Activated CD8-positive, alpha-beta memory T cell treated with anti-CD3 and anti-CD28 coated beads, Interleukin-2, amount 50 U/mL, for 1 hour (primary cell): ENCODE results near the gene SRRM5.
"Not testable (repeated sequence)": the region's sequence is repeated elsewhere in the genome, so short reads cannot be mapped to it uniquely, and the experiment has no call there.

Experiments
- DNase-seq: peaks from one replicate; pipeline ENCODE4 v3.0.0-alpha.2; 2020; ENCODE audit errors: extremely low read depth

SRRM5 gene, protein sequence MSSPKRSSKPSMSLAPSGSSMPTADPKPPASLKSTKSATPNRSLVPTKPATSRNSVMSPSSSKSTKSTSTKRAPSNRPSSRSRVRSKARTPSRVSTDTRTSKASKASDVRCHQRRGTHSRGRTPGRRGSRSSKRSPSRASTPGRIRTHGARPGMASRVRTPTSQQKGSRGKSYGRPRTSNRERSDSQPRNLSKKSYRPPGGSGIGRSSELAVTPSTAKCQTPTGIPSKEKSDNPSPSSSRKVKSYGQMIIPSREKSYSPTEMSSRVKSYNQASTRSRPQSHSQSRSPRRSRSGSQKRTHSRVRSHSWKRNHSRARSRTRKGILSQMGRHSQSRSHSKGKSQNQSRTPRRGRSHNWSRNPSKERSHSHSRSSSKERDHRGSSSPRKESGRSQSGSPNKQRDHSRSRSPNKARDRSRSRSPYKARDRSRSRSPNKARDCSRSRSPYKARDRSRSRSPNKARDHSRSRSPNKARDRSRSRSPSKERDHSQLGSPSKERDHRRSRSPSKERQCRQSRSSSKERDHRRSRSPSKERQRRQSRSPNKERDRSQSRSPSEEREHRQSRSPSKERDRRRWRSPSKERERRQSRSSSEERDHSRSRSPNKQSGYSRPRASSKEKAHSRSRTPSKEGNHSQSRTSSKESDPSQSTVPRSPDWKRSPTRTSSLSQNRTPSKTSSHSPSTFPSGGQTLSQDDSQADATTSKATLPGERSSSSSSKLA

DNA sequence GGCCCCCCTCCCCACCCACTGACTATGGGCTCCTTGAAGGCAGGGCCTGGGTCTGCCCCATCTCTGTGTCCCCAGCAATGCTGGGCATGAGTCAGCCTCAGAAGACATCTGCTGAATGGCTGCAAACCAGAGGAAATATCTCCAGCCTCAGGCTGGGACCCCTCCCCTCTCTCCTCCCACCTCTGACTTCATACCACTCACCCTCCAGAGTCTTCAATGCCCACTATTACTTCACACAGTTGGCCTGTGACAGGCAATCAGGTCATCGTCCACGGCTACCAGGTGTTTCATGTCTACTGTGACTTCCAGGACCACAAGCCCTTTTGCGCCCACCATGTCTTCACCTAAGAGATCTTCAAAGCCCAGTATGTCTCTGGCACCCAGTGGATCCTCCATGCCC is at the start of gene SRRM5:
SRRM5 (plus strand) TSS at position 301 of the 400 bp plus-strand sequence; CDS start at position 335, 34 bp downstream.
- no peak for DNase-seq

DNA sequence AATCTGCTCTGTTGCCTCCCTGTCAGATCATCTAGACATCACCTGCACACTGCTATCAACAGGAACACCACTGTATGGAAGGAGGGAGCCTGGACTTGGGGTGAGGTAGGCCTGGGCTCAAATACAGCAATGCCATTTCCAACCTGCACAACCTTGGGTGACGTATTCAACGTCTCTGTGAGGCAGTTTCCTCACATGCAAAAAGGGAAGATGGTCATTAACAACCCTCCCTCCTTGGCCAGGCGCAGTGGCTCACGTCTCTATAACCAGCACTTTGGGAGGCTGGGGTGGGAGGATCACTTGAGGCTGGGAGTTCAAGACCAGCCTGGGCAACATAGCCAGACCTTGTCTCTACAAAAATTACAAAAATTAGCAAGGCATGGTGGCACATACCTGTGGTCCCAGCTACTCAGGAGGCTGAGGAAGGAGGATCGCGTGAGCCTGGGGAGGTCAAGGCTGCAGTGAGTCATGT is 49.6 kb upstream of the SRRM5 start:
- DNase-seq, result no peak

DNA sequence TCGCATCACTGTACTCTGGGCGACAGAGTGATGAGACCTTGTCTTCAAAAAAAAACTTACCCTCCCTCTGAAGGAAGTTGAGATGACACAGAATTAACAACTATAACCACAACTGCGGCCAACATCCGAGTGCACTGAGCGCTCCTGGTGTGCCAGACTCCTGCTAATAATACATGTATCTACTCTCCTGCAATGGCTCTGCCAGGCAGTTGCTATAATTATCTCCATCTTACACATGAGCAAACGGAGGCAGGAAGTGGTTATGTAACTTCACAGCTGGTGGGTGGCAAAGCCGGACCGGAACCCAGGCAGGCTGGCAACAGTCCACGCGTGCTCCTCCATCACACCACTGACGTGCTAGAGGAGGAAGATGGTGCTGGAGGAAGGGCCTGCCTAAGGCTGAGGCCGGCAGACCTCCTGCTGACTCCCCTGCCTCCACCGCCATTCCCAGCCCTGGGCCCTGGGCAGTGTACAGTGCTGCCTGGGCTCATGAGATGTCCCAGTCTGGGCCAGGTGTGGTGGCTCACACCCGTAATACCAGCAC is 49.1 kb upstream of the SRRM5 start:
- DNase-seq, result peak; percentile 69

DNA sequence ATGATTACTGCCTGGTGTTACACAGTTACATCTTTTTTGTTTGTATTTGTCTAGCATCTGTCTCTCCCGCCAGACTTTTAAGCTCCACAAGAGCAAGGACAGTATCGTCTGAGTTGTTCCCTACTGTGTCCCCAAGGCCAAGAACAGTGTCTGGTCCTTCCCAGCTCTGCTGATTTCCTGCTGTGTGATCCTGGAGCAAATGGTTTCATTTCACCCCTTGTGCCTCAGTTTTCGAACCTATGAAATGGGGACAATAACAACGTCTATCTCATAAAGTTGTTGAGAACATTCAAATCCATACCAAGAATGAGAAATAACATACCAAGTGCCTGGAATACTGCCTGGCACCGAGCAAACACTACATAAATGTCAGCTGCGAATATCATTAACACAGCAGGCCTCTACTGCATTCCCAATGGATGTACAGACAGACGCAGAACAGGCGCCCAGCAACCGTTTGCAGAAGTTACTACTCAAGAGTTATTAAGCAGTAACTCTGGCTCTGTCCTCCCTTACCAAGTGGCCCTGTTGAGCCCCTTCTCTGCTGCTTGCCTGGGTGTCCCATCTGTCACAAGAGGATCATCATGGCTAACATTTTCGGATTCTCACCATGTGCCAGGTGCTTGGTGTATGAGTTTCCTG is 48.0 kb upstream of the SRRM5 start:
- DNase-seq, result no peak

DNA sequence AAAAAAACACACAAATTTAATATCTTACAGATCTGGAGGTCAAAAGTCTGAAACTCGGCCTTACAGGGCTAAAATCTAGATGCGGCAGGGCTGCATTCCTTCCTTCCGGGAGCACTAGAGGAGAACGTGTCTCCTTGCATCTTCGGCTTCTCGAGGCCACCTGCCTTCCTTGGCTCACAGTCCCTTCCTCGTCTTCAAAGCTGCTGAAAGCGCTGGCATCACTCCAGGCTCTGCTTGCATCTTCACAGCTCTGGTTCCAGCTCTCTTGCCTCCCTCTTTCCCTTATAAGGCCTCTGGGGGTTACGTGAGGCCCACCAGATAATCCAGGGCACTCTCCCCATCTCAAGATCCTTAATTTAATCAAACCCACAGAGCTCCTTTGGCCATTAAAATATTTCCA is 47.1 kb upstream of the SRRM5 start:
- no peak for DNase-seq

DNA sequence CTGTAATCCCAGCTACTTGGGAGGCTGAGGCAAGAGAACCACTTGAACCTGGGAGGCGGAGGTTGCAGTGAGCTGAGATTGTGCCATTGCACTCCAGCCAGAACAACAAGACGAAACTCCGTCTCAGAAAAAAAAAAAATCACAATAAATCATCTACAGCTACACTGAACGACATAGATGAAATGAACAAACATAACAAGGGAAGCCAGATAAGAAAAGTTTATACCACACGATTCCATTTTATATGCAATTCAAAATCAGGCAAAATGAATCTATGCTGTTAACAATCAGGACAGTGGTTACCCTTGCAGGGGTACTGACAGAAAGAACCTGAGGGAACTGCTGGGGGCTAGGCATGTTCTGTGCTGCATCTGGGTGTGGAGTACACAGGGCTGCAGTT is 42.2 kb upstream of the SRRM5 start:
- DNase-seq, result no peak

DNA sequence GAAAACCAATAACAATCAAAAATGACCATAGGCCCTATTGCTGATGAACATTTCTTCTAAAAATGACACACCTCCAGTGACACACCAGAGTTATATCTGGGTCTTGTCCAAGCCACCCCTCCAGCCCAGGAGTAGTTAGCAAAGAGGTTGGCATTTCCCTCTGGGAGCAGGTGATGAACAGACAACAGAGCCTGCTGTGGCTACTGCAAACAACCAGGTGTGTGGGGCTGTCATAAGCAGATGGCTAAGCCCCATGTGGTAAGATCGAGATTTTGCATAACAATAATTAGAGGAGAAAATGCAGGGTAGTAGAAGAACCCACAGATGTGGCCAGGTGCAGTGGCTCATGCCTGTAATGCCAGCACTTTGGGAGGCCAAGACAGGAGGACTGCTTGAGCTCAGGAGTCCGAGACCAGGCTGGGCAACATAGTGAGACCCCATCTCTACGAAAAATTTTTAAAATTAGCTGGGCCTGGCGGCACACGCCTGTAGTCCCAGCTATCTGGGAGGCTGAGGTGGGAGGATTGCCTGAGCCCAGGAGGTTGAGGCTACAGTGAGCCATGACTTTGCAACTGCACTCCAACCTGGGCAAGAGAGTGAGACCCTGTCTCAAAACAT is 41.6 kb upstream of the SRRM5 start:
- no peak for DNase-seq

DNA sequence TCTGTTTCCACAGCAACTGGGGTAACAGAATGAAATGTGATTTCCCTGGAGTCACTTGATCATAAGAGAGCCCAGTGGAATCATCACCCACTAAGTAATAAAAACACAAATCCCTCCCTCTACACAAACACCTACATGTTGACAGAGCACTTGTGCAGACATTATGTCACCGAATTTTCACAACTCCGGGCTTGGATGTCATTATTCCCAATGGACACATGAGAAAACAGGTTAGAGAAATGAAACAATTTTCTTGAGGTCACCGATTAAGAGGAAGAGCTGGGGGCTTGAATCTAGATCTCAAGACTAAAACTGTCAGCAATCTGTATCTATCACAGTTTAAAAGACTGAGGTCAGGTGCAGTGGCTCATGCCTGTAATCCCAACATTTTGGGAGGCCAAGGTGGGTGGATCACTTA is 39.7 kb upstream of the SRRM5 start:
- DNase-seq, result no peak

DNA sequence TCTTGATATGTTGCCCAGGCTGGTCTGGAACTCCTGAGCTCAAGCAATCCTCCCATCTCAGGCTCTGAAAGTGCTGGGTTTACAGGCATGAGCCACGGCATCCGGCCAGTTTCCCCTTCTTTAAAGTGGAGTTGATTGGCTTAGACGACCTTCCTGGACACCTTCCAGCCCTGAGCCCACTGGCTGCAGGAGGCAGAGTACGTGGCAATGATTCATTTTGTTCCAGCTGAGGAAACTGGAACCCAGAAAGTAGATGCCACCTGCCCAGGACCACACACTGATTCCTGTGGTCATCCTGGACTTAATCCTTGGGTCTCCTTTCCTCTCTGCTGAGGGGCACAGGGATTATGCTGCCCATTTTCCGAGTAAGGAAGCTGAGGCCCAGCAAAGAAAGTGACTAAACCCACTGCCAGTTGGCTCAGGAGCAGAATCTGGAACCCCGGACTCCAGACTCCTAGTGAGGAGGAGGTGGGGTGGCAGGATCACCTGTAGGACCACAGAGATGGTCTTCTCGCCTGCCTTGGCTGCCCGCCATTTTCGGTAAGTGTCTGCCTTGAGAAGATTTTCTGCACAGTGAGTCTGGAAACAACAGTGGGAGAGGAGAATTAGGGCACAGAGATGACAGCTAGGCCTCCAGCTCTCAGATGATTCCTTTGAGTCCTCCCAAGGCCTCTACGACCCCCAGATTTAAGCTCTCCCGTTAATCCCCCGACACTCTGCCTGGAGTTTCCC is 37.3 kb upstream of the SRRM5 start:
- DNase-seq, result no peak

DNA sequence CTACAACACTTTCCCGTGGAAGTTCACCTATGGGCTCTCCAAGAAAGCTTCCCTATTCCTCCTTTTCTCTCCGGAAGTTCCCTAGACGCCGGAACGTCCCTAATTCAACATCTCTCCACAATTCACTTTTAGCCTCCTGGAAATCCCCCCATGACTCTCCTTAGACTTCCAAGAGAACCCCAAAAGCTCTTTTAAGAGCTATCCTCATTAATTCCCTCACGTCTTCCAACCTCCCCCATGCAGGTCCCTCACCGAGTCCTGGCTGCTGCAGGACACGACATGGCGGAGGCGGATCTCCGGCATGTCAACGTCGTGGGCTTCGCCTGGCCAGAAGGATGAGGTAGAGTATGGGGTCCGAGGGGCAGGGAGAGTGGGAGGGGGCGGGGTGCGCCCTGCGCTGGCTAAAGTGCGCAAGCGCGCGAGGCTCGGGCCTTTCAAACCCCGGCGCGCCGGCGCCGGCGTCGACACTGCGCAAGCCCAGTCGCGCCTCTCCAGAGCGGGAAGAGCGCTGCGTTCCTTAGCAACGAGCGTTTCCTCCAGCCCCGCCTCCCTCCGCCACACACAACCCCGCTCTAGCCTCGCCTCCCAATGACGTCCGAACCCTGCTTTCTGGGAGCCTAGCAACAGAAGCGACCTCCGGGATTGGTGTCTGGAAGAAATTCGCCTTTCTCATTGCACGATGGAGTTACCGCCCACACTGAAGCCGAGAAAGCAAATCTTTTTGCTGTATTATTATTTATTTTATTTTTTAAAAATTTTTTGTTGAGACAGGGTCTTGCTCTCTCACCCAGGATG is 36.5 kb upstream of the SRRM5 start, which contains the start of the genes PINLYP and XRCC1:
PINLYP (plus strand) TSS at position 646 of the 795 bp plus-strand sequence. CDS start 1,391 bp downstream, outside the sequence.
XRCC1 (minus strand) TSS at position 372 of the 795 bp plus-strand sequence; CDS start at position 303, 69 bp downstream.
- peak; percentile 91 for DNase-seq

DNA sequence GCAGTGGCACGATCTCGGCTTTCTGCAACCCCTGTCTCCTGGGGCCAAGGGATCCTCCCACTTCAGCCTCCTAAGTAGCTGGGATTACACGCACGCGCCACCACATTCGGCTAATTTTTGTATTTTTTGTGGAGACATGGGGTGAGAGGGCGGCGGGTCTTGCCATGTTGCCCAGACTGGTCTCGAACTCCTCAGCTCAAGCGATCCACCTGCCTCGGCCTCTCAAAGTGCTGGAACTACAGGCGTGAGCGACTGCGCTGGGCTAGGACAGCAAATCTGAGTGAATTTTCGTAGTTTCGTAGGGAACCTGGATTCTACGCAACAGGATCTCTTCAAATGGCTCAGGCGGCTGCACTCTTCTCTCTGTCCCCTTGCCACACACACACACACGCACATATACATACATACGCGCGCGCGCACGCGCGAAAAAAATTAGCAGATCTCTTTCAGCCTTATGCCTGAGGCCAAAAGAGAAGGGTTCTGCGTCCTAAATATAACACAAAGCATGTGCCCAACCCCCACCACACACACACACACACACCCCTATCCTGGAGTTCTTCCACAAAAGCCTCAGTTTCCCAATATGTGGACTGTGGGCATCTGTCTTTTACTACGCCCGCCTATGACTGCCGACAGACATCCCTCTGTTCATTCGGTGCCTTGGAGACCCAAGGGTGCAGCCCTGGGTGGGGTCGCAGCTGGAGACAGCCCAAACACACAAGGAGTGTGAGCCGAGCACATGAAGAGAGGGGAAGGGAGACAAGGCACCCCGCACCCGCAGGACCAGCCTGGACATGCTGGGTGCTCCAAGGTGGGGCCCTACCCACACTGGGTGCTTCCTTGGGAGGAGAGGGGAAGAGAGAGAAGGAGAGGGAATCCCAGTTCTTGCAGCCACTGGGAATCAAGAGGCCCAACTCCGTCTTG is 35.7 kb upstream of the SRRM5 start:
- no peak for DNase-seq

DNA sequence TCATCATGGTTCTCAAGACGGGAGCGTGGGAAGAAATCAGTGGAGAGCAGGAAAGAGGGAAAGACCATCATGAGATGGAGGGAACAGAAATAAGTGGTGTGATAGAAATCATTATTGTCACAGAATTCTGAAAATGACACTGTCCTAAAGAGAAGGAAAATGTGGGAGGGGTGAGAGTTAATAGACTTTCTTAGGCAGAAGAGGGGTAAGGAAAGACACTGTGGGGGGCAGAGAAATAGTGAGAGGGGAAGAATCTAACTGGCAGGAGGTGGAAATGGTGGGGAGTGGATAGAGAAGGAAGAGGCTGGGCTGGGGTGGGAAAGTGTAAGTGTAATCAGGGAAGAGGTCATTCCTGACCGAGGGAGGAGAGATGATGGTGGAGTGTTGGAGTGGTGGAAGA is 33.1 kb upstream of the SRRM5 start:
- no peak for DNase-seq

DNA sequence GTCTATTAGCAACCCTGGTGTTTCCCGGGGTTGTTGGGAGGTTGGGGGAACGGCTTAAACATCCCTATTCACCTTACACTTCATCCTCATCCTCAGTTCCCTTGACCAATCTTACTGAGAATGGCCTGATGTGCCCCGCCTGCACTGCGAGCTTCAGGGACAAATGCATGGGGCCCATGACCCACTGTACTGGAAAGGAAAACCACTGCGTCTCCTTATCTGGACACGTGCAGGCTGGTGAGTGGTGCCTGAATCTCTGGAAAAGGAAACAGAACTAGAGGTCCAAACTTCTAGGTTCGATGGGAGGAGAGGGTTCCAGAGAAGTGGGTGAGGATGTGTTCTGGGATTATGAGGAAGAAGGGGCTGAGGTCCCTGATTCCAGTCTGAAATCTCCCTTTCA is 30.4 kb upstream of the SRRM5 start:
- no peak for DNase-seq

DNA sequence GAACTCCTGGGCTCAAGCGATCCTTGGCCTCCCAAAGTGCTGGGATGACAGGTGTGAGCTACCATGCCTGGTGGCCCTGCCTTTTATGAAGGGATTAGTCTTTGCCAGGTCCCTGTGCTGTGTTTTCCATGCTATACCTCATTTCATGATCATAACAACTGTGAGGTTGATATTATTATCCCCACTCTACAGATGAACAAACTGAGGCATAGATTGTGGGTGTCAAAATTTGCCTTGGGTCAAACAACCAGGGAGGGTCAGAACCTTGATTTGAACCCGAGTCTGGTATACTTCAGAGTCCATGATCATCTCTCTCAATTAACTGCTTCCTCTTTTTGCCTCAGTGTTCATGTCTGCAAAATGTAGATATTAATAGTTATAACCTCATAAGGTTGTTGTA is 29.4 kb upstream of the SRRM5 start:
- DNase-seq, result no peak

DNA sequence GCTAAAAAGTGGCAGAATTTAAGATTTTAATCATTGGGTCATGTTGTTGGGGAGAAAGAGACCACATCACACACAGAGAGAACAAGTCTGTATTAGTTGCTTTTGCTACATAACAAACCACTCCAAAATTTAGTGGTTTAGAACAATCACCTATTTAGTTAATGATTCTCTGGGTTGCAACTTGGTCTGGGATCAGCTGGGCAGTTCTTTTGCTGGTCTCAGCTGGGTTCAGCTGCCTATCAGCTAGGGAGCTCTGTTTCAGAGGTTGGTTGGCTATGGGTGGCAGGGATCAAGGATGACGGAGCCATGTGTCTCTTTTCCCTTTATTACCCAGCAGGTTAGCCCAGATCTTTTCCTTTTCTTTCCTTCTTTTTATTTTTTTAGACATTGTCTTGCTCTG is 27.4 kb upstream of the SRRM5 start:
- no peak for DNase-seq

DNA sequence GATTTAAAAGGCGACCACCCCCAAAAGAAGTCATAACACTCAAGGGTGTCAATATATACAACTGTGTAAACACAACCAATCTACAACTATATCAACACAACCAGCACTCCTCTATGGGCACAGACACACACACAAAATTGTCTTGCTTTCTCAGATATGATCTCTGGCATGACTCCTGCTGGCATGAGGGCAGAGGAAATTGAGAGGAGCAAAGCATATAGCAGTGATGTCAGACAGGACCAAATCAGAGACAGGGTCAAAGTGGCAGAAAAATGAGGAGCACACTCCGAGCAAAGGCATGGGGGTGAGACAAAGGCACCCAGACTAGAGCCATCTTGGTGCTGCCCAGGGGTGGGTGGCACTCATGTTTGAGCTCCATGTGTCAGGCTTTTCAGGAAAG is 25.5 kb upstream of the SRRM5 start:
- DNase-seq, result no peak

DNA sequence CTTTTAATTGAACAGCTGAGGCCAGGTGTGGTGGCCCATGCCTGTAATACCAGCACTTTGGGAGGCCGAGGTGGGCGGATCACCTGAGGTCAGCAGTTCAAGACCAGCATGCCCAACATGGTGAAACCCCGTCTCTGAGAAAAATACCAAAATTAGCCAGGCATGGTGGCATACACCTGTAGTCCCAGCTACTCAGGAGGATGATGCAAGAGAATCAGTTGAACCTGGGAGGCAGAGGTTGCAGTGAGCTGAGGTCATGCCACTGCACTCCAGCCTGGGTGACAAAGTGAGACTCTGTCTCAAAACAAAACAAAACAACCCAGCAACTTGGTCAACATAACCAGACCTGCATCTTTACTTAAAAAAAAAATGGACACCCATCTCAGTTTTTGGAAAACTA is 24.9 kb upstream of the SRRM5 start:
- DNase-seq, result not testable (repeated sequence)

DNA sequence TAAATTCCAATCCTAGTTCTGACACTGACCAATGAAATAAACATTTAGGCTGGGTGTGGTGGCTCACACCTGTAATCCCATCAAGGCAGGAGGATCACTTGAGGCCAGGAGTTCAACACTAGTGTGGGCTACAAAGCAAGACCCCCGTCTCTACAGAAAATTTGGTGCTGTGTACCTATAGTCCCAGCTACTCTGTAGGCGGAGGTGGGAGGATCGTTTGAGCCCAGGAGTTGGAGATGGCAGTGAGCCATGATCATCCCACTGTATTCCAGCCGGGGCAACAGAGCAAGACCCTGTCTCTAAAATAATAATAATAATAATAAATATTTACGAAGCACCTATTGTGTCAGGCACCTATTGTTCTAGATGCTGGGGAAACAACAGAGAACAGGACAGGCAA is 22.6 kb upstream of the SRRM5 start:
- DNase-seq, result no peak

DNA sequence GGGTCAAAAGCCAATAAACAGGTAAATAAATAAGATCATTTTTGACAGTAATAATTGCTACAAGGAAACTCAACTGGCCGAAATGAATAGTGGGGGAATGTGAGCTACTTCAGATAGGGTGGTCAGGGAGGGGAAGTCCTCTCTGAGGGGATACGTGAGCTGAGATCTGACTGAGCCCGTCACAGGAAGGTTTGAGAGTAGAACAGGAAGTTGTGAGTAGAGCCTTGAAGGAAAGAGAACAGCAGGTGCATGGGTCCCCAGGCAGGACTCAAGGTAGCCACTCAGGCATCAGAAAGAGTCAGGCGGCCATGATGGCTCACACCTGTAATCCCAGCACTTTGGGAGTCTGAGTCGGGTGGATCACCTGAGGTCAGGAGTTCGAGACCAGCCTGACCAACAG is 22.2 kb upstream of the SRRM5 start:
- no peak for DNase-seq
